Ovary (tissue), 3 donors: ENCODE measurements around the gene BOLL.
"Not testable (repeated sequence)": the region's sequence is repeated elsewhere in the genome, so short reads cannot be mapped to it uniquely, and the experiment has no call there.

Experiments
- CTCF ChIP-seq, 3 donors: fragments of 450-650 bp in 2 of 3; fragments of 200-600 bp in 1 of 3; IDR thresholded peaks; one replicate each; pipeline versions ENCODE4 v1.5.1 to v1.8.0; 2016 to 2022; ENCODE audit warnings: antibody characterized with exemption in 3 of 3, mild to moderate bottlenecking in 1 of 3
- POLR2A ChIP-seq: fragments of 450-650 bp; IDR thresholded peaks from one replicate; pipeline ENCODE4 v1.6.1; 2017; ENCODE audit warnings: antibody characterized with exemption, mild to moderate bottlenecking, moderate library complexity
- donor health status: DM: no; HTN: no; CAD: no.

GRCh38 chr2:197834771-197835170 lies 49.7 kb upstream of the BOLL start:
- not testable (repeated sequence) for TF ChIP-seq CTCF (IDR thresholded peaks at IDR 0.05); POLR2A
